Fibroblast of pulmonary artery (primary cell): ENCODE measurements around the gene XRCC3.

Experiments used
- DNase-seq: peaks from one replicate; pipeline ENCODE4 v3.0.0-alpha.2; 2010; ENCODE audit warnings: low read depth
- H3K4me3 ChIP-seq: replicated peaks from 2 replicates; pipeline ENCODE4 v1.5.1; 2011; ENCODE audit warnings: low read depth, mild to moderate bottlenecking, control low read depth, low read length, moderate library complexity
- TF ChIP-seq, protein P1 (sequence below): IDR thresholded peaks from 2 replicates; pipeline ENCODE4 v1.5.1; 2011; ENCODE audit warnings: mild to moderate bottlenecking, control low read depth, low read length, inconsistent platforms; ENCODE audit errors: missing control alignments

The XRCC3 gene

DNA sequence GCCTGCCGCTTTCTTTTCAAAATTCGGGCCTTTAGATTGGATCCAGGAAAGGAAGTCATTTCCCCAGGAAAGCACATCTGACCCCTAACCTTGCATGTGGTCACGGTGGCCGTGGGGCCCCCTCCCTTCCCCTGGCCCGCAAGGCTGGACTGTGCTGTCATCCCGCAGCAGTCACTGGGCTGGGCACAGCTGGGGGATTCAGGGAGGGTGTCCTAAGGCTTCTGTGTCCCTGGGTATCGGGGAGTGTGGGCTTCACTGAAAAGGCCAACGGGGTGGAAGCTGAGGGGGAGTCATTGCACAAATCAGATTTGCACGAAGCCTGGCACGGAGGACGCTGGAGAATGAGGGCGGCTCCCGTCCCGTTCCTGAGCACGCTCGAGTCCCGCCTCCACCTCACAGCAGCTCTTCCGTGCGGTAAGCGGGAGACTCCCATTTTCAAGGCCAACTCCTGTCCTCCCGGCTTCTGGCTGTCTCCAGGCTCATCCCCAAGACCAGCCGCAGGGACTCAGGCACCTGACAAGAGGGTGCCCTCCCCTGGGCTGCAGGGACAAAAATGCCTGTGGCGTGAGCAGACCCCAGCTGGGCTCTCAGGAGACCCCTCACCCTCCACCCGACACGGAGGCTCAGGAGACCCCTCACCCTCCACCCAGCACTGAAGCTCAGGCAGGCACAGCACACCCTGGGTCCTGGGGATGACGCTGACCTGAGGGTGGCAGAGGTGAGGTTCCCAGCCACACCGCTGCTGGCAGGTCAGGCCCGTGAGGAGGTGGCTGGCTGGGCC lies 9.6 kb downstream of the XRCC3 start:
- TF ChIP-seq, protein P1, sequence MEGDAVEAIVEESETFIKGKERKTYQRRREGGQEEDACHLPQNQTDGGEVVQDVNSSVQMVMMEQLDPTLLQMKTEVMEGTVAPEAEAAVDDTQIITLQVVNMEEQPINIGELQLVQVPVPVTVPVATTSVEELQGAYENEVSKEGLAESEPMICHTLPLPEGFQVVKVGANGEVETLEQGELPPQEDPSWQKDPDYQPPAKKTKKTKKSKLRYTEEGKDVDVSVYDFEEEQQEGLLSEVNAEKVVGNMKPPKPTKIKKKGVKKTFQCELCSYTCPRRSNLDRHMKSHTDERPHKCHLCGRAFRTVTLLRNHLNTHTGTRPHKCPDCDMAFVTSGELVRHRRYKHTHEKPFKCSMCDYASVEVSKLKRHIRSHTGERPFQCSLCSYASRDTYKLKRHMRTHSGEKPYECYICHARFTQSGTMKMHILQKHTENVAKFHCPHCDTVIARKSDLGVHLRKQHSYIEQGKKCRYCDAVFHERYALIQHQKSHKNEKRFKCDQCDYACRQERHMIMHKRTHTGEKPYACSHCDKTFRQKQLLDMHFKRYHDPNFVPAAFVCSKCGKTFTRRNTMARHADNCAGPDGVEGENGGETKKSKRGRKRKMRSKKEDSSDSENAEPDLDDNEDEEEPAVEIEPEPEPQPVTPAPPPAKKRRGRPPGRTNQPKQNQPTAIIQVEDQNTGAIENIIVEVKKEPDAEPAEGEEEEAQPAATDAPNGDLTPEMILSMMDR = no peak

DNA sequence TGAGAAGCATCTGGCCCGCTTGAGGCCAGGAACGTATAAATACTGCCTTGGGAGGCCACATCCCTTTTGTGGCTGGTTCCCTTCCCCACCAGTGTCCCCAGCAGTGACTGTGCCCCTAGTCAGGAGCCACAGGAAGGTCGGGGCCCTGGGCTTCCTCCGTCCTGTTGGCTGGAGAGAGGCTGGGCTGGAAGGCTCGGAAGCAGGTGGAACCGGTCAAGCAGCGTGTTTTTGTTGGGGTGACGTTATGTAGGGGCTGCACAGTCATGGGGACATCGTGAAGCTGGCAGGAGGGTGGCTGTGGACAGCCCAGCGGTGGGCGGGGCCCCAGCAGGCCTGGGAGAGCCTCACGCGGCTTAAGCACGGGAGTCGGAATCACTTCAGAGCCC lies 10.1 kb downstream of the XRCC3 start:
- H3K4me3 ChIP-seq = no peak overlapping the region
- TF ChIP-seq, protein P1 = no peak
- no peak for DNase-seq

More for the DNA sequence above, 9.6 kb downstream of the XRCC3 start:
- no peak overlapping the region for H3K4me3 ChIP-seq
- no peak for DNase-seq

DNA sequence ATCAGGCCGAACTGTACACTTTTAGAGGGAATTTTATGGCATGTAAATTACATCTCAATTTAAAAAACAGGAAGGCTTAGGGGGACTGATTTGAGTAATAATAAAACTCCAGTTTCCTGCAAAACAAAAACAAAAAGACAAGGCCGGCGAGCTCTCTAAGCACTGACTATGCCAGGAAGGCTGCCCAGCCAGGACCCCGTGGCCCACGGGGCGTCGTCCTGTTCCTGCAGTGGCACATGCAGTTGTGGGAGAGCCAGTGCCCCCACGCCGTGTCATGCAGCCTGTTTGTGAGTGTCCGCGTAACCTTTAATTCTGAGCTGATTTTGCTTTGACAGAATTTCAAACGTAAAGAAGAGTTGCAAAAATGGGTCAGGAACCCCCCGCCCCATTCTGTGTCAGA lies 10.5 kb downstream of the XRCC3 start:
- DNase-seq = no peak
- no peak overlapping the region for H3K4me3 ChIP-seq
- TF ChIP-seq, protein P1 = no peak

DNA sequence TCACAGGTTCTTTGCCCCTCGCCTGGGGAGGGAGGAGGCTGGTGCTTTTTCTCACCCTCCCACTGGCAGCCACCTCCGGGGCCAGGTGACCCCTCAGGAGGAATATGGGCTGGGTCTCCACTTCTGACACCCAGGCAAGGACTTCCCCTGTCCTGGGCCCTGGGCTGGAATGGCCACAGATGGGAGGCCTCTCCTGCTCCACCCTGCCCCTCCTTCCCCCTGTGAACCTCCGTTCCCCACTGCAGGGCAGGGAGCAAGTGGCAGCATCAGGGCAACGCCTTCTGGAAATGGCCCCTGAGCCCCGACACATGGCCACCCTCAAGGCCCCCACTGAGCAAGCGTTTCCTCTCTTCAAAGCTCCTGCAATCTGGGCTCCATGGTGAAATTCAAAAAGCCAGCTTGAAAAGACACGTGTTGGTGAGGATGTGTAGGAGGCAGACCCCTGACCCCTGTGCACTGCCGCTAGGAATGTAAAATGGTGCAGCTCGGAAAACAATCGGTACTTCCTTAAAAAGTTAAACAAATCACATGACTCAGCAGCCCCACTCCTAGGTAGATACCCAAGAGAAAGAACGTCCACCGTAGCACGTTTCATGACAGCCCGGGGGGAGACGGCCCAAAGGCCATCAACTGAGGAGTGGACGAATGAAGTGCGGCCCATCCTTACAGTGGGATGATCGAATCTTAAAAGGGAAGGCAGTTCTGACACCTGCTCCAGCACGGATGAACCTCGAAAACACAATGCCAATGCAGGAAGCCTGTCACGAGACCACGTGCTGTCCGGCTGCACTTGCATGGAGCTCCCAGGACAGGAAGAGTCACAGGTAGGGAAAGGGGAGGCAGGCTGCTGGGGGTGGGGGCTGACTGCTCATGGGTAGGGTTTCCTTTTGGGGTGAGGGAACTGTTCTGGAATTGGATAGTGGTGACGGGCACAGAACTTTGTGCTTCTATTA lies 11.5 kb downstream of the XRCC3 start:
- no peak overlapping the region for H3K4me3 ChIP-seq
- DNase-seq = no peak
- TF ChIP-seq, protein P1 = no peak

DNA sequence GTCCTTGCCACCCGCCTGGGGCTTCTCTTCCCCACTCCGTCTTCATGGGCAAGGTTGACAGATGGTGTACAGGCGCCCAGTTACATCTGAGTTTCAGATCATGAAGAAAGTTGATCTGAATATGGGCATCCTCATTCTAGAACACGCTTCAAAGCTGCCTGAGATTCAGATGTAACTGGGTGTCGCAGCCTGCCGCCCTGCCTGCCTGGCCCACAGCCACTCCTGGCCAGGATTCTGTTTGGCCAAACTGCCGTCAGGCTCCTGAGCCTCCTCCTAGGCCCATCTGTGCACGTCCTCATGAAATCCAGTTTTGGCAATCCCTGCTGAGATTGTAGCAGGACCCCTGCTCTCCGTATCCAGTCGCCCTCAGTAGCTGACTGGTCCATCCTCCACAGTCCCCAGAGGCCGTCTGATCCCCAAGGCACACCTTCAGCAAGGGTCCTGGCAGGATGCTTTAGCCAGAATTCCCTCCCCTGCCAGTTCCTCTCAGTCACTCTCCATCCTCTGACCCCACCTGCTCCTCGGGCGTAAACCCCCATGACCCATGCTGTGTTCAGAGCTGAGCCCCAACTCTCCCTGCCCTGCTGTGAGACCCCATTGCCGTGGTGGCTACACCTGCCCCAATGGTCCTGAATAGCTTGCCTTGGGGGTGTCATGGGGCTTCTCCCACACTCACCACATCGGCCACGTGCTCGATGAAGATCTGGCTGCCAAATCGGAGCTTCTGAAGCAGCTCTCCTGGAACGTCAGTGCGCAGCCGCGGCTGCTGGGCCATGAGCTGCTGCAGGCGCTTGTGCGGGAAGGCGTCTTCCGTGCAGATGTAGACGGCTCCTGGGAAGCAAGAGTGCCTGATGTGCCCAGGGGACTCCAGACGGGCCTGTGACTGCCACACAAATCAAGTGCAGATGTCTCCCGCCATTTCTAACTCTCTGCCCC lies 12.5 kb downstream of the XRCC3 start:
- TF ChIP-seq, protein P1 = no peak
- no peak overlapping the region for H3K4me3 ChIP-seq
- no peak for DNase-seq

DNA sequence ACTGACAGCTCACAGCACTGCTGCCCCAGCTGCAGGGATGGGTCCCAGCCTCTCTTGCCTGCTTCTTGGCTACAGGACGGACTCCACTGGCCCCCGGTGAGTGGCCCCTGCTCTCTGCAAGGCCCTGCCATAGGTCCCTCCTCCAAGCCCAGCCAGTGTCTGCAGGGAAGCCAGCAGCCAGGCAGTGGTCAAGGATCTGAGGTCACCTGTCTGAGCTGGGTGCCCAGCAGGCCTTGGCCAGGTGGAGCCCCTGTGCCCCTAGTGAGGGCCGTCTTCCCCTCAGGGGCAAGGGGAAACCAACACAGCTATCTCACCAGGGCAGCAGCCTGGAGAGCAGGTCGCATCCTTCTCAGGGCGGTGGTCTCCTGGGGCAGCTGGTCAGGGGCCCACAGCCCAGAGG lies 13.2 kb downstream of the XRCC3 start:
- H3K4me3 ChIP-seq = no peak overlapping the region
- TF ChIP-seq, protein P1 = no peak
- DNase-seq = no peak
